Panc1 (cell line): Measurements from ENCODE around the gene CLSTN2.

Experiments
- POLR2AphosphoS5 ChIP-seq: IDR thresholded peaks from 2 replicates; pipeline ENCODE4 v1.6.1; 2012; ENCODE audit warnings: mild to moderate bottlenecking, low read depth, low read length, moderate library complexity
- SIN3A ChIP-seq: IDR thresholded peaks from 2 replicates; pipeline ENCODE4 v1.6.1; 2012; ENCODE audit warnings: low read depth, mild to moderate bottlenecking, low read length, moderate library complexity, borderline replicate concordance; ENCODE audit not compliant: insufficient read depth

DNA sequence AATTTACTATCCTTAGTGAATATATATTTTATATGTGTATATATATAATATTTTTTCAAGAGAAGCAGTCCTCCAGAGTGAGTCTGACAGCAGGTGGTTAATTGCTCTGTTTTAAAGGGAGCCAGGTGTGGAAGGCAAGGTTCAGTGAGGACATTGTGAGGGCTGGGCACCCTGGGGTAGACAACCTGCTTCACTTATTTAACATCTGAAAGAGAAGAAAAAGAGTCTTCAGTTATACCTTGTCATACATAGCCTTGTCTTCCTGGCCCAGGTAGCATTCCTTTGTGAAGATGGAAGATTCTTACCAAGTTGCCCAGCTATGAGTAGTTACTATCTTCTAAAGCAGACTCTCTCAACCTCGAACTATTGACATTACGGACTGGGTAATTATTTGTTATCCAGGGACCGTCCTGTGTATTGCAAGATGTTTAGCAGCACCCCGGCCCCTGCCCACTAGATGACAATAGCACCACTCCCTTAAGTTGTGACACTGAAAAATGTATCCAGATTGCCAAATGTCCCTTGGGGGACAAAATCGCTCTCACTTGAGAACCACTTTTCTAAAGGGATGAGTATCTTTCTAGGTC, 406.9 kb downstream of the CLSTN2 start:
- no peak for TF ChIP-seq POLR2AphosphoS5
- no peak for TF ChIP-seq SIN3A
